Stimulated activated CD4-positive, alpha-beta T cell treated with anti-CD3 and anti-CD28 coated beads, Interleukin-4, amount 100 ng/mL, for 24 hours (primary cell): ENCODE measurements around the gene SCLT1.
"Not testable (repeated sequence)": the region's sequence is repeated elsewhere in the genome, so short reads cannot be mapped to it uniquely, and the experiment has no call there.

ENCODE experiments used
- DNase-seq: peaks from one replicate; pipeline ENCODE4 v3.0.0-alpha.2; 2020

The SCLT1 gene

GRCh38 chr4:129069537-129069936 is 23.8 kb downstream of the SCLT1 start:
- DNase-seq, result not testable (repeated sequence)

- DNase-seq, result no peak
Observed at GRCh38 chr4:129064717-129065116, 28.6 kb downstream of the SCLT1 start.

DNA sequence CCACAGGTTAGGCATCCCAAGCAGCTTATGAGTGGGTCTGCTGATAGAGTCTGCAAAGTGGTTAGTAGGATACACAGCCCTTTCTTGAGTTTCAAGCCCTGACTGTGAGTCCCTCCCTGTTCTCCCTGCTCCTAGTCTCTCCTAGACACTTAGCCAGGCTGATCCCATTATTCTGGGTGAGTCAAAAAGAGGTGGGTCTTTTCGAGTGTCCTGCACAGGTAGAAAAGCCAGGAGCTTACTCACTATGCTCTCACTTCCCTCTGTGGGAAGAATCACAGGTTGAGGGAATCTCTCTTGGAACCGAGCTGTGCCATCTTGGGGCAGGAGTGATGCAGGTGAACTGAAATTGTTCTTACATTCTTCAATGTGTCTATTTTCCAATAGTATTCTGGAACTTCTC is 29.7 kb downstream of the SCLT1 start:
- no peak for DNase-seq

DNA sequence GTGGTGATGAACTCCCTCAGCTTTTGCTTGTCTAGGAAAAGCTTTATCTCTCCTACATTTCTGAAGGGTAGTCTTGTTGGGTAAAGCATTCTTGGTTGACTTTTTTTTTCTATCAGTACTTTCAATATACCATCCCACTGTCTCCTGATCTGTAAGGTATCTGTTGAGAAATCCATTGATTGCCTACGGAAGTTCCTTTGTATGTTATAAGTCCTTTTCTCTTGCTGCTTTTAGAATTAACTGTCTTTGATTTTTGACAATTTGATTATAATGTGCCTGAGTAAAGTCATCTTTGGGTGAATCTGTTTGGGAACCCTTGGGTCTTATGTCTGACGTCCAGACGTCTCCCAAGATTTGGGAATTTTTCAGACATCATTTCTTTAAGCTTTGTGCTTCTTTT is 30.8 kb downstream of the SCLT1 start:
- no peak for DNase-seq

GRCh38 chr4:129059028-129059427 is 34.3 kb downstream of the SCLT1 start:
- no peak for DNase-seq

- no peak for DNase-seq
Observed at GRCh38 chr4:129046055-129046959, 47.0 kb downstream of the SCLT1 start.

- no peak for DNase-seq
Observed at GRCh38 chr4:129043523-129043922, 49.8 kb downstream of the SCLT1 start.

DNA sequence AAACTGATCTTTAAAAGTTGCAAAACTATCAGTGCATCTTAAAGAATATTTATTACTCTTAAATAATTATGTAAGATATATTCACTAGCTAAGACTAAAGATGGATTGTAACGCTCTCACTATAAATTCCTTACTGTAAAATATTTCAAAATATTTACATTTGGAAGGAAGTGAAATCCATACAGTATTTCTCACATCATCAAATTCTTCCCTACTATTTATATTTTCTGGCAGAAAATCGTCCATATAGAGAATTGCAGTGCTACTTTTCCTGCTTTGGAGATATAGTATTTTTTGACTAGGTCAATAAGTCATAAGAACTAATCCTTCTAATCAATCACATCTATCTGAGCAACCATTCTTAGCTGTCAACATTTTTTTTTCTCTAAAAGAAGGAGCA is 52.9 kb downstream of the SCLT1 start:
- no peak for DNase-seq

GRCh38 chr4:129037093-129037492 is 56.2 kb downstream of the SCLT1 start:
- no peak for DNase-seq

GRCh38 chr4:129014566-129015509 is 78.5 kb downstream of the SCLT1 start:
- no peak for DNase-seq

- no peak for DNase-seq
Observed at GRCh38 chr4:129008096-129008495, 85.2 kb downstream of the SCLT1 start.

DNA sequence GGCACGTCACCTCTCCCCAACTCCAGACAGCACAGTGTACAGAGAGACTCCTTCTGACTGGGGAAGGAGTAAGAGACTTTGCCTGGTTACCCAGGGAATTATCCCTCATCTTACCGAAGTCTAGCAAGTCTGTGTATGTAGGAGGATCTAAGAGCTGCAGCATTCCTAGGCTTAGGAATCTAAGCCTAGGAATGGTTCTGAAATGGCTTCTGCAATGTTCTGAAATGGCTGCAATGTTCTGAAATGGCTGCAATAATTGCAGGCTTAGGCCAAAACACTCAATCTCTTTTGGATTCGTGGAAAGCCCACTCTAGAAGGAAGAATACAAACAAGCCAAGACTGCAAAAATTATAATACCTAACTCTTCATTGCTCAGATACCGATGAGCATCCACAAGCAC is 106.4 kb downstream of the SCLT1 start:
- DNase-seq, result no peak

DNA sequence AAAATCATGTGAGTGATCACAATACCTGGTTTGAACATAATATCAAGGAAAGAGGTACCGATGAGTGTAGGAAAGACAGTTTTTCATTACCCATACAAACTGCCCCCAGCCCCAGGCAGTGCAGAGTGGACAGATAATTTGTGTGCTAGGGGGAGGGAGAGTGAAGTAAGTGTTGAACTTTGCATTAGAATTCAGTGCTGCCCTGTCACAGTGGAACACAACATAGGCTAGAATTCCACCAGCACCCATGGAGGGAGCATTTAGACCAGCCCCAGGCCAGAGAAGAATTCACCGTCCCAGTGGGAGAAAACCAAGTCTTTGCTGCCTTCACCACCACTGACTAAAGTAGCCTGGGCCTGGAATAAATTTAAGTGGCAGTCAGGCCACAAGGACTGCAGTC is 107.3 kb downstream of the SCLT1 start:
- no peak for DNase-seq

- no peak for DNase-seq
Observed at GRCh38 chr4:128983771-128984485, 109.4 kb downstream of the SCLT1 start.

DNA sequence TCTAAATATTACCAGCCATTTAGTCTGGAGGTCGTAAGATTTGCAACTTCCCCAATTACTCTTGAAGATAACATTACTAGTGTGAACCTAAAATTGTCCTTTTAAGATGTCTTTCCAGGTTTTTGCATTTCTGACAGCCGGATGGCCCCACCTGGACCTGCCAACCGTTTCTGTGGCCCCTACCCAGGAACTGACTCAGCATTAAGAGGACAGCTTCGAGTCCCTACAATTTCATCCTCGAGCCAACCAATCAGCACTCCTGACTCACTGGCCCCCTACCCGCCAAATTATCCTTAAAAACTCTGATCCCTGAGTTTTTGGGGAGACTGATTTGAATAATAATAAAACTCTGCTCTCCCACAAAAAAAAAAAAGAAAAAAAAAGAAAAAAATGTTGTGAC is 112.0 kb downstream of the SCLT1 start:
- DNase-seq, result no peak

DNA sequence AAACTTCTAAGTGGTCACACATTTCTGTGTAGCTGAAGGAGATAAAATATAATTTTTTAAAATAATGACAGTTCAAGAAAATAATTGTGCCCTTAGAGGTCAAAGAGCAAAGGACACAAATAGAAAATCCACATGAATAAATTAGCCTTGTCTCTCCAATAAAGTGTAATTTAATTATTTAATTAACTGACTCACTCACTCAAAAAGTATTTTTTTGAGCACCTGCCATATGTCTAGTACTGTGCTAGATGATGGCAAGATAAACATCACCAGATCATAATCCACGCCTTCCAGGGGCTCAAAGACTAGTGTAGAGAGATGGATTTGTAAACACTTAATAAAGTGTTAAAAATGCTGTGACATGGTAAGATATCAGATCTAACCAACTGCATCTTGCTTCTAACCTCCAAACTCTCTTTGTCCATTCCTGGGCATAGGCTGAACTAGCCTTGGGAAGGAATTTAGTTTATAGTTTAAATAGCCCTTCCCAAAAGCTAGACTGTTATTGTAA is 112.5 kb downstream of the SCLT1 start:
- no peak for DNase-seq

GRCh38 chr4:128979934-128980333 is 113.4 kb downstream of the SCLT1 start:
- DNase-seq, result no peak

DNA sequence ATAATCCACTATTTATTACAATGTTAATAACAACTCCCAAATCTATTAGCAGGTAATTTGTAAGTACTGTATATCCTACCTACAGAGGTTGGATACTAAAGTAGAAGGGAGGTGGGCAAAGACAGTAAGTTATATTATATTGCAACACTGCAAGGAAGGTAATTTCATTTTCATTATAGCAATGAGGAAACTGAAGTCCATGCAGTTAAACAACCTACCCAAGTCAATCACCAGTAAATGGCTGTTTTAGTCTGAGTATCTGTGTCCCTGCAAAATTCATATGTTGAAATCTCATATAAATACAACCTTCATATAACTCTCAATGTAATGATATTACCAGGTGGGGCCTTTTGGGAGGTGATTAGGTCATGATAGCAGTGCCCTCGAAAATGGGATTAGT is 114.4 kb downstream of the SCLT1 start:
- DNase-seq, result no peak

DNA sequence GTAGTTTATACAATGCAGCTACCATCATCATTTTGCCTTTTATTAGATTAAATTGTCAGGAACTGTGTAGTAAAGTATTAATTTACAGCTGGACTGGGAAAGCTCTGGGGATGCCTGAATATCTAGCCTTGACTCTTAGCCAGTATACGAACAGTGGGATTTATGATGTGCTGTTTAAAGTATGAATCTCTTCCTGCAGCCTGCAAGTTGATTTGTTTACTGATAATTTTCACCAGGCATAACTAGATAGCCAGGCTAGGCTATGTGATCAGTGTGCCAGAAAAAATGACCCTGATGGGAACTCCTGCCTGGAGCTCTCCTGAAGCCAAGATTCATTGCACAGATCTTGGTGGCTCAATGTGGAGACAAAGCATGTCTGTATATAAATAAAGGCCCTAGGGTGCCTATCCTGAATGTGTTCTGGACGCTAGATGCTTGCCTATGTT is 119.2 kb downstream of the SCLT1 start:
- DNase-seq, result no peak

- DNase-seq, result no peak
Observed at GRCh38 chr4:128973384-128973783, 120.0 kb downstream of the SCLT1 start.

- no peak for DNase-seq
Observed at GRCh38 chr4:128961405-128961804, 131.9 kb downstream of the SCLT1 start.

DNA sequence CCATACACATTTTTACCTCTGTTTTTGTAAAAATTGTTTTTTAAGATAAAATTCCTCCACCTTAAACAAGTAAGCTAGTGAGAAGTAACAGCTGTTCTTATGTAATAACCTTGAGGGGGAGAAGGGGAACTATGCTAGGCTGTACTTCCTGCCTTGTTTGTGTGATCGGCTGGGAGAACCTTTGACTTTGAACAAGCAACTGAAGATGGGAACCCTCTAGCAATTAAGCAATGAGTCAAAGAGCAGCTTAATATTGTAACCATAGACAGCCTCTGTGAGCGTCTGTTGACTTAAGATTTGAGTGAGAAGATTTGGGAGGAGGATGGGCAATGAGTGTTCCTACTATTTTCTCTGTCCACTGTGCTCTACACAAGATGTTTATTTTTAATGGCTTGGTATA is 135.1 kb downstream of the SCLT1 start:
- no peak for DNase-seq

DNA sequence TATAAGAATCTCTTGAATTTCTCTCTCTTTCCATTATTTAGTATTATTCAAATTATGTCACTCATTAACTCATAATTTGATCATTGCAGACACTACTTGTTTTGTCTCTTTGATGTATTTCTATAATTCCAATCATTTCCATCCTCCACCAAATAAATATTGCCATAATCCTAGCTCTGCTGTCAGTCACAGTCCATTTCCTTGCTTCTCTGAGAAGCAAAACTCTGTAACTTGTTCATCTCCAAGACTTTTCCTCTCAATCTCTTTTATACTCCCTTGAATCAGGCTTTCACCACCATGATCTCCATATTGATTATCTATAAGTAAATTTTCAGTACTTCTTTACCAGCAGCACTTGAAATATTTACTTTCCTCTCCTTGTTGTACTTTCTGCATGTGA is 135.9 kb downstream of the SCLT1 start:
- DNase-seq, result no peak
